Gastrocnemius medialis (tissue), 4 donors: ENCODE measurements around the gene CSTF1. TPM values are rescaled to one million over a fixed set of nuclear protein-coding genes. Genes with fewer than 3 reads are reported as not detected.

Experiments
- ATAC-seq, 2 donors: fragments of 150-250 bp; one replicate each; pipeline ENCODE4 v1.9.1; 2016
- DNase-seq, 2 donors: peaks; one replicate each; pipeline ENCODE4 v3.0.0-alpha.2; 2019
- H3K27ac ChIP-seq, 4 donors: fragments of 200-600 bp; sonication (generic); 1 replicate in 1 of 4; 2 replicates in 3 of 4; pipeline ENCODE4 v1.5.1; 2016 to 2018; ENCODE audit warnings: mild to moderate bottlenecking in 2 of 4, moderate library complexity in 1 of 4
- H3K27me3 ChIP-seq, 3 donors: fragments of 200-600 bp; sonication (generic) in 2 of 3; 1 replicate in 1 of 3; 2 replicates in 2 of 3; pipeline versions ENCODE4 v1.5.1 to v1.6.0; 2016 to 2019; ENCODE audit warnings: mild to moderate bottlenecking in 1 of 3, moderate library complexity in 1 of 3
- H3K36me3 ChIP-seq, 2 donors: fragments of 200-600 bp; sonication (generic) in 1 of 2; one replicate each; pipeline ENCODE4 v1.5.1; 2017 to 2018
- H3K4me1 ChIP-seq, 2 donors: fragments of 200-600 bp; sonication (generic) in 1 of 2; one replicate each; pipeline ENCODE4 v1.5.1; 2016 to 2017; ENCODE audit warnings: mild to moderate bottlenecking in 2 of 2
- H3K4me3 ChIP-seq, 4 donors: fragments of 200-600 bp; sonication (generic) in 3 of 4; 1 replicate in 1 of 4; 2 replicates in 3 of 4; pipeline ENCODE4 v1.5.1; 2016 to 2019; ENCODE audit warnings: mild to moderate bottlenecking in 2 of 4
- H3K9me3 ChIP-seq, 3 donors: fragments of 200-600 bp; sonication (generic) in 2 of 3; 1 replicate in 1 of 3; 2 replicates in 2 of 3; pipeline ENCODE4 v1.5.1; 2016 to 2019
- POLR2A ChIP-seq, 2 donors: fragments of 450-650 bp; IDR thresholded peaks; one replicate each; pipeline ENCODE4 v1.6.1; 2017; ENCODE audit warnings: antibody characterized with exemption in 2 of 2, mild to moderate bottlenecking in 2 of 2, moderate library complexity in 2 of 2
- in situ Hi-C, 4 donors: fragments of 200-750 bp; cut with MboI; loops; one replicate each; pipeline versions ENCODE4 v1.15.0 to v1.8.0; 2017; ENCODE audit warnings: low sequenced_read_pairs in 4 of 4
- intact Hi-C: fragments of 100-400 bp; cut with DNase I; formaldehyde crosslinking; loops from one replicate; pipeline ENCODE4 v1.15.1; 2023; ENCODE audit warnings: low total_unique reads
- total RNA-seq, 4 donors: library from RNA; depleted of rRNA; stranded (reverse); fragments of >200 nt; gene quantifications; one replicate each; pipeline versions ENCODE4 v1.1.0 to v1.2.3, GENCODE V29; 2016
- TF ChIP-seq, protein P1 (sequence below), 5 experiments: fragments of 450-650 bp in 3 of 5; fragments of 200-600 bp in 2 of 5; sonication (generic) in 2 of 5; IDR thresholded peaks in 4 of 5; conservative IDR thresholded peaks in 1 of 5; 1 replicate in 4 of 5; 2 replicates in 1 of 5; pipeline ENCODE4 v1.5.1; 2016 to 2019; ENCODE audit warnings: antibody characterized with exemption in 5 of 5, mild to moderate bottlenecking in 3 of 5, moderate library complexity in 3 of 5

Gene CSTF1
- total RNA-seq, 4 donors from 2014 or later: 14.2 to 23.2 (median 18.9) TPM

DNA sequence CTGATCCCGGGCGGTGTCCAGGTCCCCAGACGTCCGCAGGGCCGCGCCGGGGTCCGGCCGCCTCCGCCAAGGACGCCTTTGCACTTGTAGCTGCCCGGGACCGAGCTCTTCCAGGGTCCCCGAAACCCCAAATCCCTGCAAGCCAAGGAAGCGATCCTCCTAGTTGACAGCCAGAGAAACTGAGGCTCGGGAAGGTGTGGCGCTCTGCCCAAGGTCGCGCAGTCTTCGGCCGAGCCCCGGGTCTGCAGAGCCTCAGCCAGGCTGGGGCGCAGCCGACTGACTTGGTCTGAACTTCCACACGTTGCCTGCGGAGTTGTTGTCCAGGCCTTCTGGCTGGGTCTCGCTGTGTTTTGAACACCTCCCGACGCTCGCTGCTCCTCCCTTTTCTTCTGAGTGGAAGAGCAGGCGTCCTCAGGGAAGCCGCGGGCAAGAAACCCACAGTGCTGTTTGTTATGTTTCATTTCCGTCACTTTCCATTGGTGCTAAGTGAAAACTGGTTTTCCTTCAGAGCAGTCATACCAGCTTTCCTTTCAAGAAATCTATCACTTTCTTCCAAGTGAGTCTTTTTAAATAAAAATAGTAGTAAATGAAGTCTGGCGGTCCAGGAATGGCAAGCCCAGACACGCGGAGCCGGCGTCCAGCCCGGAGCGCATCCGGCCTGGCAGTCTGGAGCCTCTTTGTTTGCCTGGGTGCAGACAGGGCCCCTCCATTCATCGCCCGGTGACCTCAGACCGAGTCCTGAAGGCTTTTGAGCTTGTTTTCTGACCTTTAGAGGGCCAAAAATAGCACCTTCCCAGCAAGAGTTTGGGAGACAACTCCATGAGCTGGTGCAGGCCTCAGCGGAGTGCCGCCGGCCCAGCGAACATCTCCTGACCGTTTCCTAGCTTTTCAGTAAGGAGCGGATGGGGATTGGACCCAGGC lies 33.0 kb upstream of the CSTF1 start:
- DNase-seq: peak in 1 of 2 donors; percentile 45
- in situ Hi-C loops: no loop called here
- no peaks in the 10 kb centered on the region for H3K36me3 ChIP-seq
- ATAC-seq: peak; percentile 65 to 74
- H3K4me3 ChIP-seq: peak overlapping the region; percentile 62 to 93 (median 76)
- no peak for TF ChIP-seq POLR2A (IDR thresholded peaks at IDR 0.05)
- TF ChIP-seq, protein P1, sequence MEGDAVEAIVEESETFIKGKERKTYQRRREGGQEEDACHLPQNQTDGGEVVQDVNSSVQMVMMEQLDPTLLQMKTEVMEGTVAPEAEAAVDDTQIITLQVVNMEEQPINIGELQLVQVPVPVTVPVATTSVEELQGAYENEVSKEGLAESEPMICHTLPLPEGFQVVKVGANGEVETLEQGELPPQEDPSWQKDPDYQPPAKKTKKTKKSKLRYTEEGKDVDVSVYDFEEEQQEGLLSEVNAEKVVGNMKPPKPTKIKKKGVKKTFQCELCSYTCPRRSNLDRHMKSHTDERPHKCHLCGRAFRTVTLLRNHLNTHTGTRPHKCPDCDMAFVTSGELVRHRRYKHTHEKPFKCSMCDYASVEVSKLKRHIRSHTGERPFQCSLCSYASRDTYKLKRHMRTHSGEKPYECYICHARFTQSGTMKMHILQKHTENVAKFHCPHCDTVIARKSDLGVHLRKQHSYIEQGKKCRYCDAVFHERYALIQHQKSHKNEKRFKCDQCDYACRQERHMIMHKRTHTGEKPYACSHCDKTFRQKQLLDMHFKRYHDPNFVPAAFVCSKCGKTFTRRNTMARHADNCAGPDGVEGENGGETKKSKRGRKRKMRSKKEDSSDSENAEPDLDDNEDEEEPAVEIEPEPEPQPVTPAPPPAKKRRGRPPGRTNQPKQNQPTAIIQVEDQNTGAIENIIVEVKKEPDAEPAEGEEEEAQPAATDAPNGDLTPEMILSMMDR (IDR thresholded peaks at IDR 0.05 in 4 of 5, conservative IDR thresholded peaks at IDR 0.05 in 1 of 5): no peak
- H3K4me1 ChIP-seq: peaks cover 27 to 29% of the 10 kb centered on the region in 2 donors
- no peaks in the 10 kb centered on the region for H3K27me3 ChIP-seq
- H3K9me3 ChIP-seq: no peaks in the 10 kb centered on the region
- intact Hi-C loops: loop anchor here (1.0 kb wide), 1 partner anchor 109 kb away; the partner anchor contains the start of gene RTF2
- H3K27ac ChIP-seq: peak overlapping the region; percentile 68 to 91 (median 81)

DNA sequence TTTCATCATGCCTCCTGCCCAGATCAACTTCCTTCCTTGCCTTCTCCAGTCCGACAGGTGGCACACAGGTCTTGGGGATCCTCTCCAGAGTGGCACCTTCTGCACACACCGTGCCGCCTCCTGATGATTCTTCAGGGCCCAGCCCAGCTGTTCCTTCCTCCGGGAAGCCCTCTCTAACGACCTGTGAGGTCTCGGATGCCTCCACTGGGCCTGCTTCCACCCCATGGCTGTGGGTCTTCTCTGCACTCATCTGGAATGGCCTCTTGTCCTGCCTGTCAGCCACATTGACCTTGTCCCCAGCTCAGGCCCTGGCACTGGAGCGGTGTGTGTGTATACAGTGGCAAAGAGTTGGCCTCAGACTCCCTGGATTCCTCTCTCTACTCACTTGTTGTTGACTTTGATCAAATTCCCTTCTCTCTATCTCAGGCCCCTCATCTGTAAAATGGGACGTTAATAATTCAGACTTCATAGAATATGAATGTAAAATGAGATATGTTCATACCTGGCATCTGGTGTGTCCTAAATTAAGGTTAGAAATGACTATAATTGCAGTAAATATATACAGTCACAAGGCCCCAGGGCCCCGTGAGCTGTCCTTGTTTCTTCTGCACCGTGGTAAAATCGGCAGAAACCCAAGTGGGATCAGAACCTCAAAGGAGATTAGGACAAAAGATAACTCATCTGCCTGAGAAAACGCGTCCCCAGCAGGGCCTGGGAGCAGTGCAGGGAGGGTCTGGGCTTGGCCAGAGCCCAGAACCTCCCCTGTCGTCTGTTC lies 32.1 kb upstream of the CSTF1 start:
- TF ChIP-seq, protein P1 (IDR thresholded peaks at IDR 0.05 in 4 of 5, conservative IDR thresholded peaks at IDR 0.05 in 1 of 5): no peak
- TF ChIP-seq POLR2A (IDR thresholded peaks at IDR 0.05): no peak

DNA sequence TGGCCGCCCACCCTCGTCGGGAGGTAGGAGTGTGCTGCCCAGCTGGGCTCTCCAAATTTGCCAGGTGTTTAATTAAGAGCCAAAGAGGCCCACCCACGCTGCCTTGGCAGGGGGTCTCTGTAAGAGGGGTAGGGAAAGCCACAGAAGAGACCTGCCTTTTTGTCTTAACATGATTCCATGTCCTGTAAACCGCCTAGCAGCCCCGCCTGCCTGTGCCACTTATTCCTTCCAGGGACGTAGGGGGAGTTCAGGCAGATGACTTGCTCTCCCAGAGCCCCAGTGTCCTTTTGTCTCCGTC lies 31.6 kb upstream of the CSTF1 start:
- intact Hi-C loops: no loop called here
- Histone ChIP-seq H3K27ac (peak overlapping the region; percentile 68 to 91 (median 81)), H3K4me3 (peak overlapping the region in 1 of 4 donors; percentile 77), H3K9me3 (no peaks in the 10 kb centered on the region), H3K36me3 (peaks cover 0 to 9% of the 10 kb centered on the region in 2 donors), H3K4me1 (peaks cover 27 to 29% of the 10 kb centered on the region in 2 donors), H3K27me3 (no peaks in the 10 kb centered on the region)
- DNase-seq (no peak), ATAC-seq (no peak)
- TF ChIP-seq, protein P1 (IDR thresholded peaks at IDR 0.05 in 4 of 5, conservative IDR thresholded peaks at IDR 0.05 in 1 of 5): no peak
- TF ChIP-seq POLR2A (IDR thresholded peaks at IDR 0.05): no peak
- in situ Hi-C loops: no loop called here

More for the DNA sequence above, 32.1 kb upstream of the CSTF1 start:
- ATAC-seq (peak in 1 of 2 donors; percentile 12), DNase-seq (peak in 1 of 2 donors; percentile 27)
- Histone ChIP-seq H3K4me1 (peaks cover 27 to 29% of the 10 kb centered on the region in 2 donors), H3K36me3 (peaks cover 0 to 3% of the 10 kb centered on the region in 2 donors), H3K27ac (peak overlapping the region; percentile 68 to 91 (median 81)), H3K9me3 (no peaks in the 10 kb centered on the region), H3K4me3 (peak overlapping the region; percentile 62 to 93 (median 76)), H3K27me3 (no peaks in the 10 kb centered on the region)
- intact Hi-C loops (no loop called here), in situ Hi-C loops (no loop called here)

DNA sequence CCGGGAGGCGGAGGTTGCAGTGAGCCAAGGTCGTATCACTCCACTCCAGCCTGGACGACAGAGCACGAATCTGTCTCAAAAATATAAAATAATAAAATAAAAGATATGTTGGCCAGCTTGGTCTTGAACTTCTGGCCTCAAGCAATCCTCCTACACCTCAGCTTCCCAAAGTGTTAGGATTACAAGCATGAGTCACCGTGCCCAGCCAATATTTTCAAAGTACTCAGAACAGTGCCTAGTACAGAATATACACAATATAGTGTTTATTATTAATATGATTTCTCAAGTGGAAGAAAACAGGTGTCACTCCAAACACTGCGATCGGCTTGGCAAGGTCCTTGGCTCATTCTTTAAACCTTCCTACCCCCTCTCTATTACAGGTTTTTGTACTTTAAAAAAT lies 30.5 kb upstream of the CSTF1 start:
- H3K9me3 ChIP-seq: no peaks in the 10 kb centered on the region
- intact Hi-C loops: no loop called here
- H3K27ac ChIP-seq: peak overlapping the region in 2 of 4 donors; percentile 56 to 83
- H3K27me3 ChIP-seq: no peaks in the 10 kb centered on the region
- ATAC-seq (no peak), DNase-seq (no peak)
- H3K4me3 ChIP-seq: no peak overlapping the region
- peaks cover 0 to 19% of the 10 kb centered on the region in 2 donors for H3K36me3 ChIP-seq
- no peak for TF ChIP-seq POLR2A (IDR thresholded peaks at IDR 0.05)
- TF ChIP-seq, protein P1 (IDR thresholded peaks at IDR 0.05 in 4 of 5, conservative IDR thresholded peaks at IDR 0.05 in 1 of 5): no peak
- peaks cover 27 to 29% of the 10 kb centered on the region in 2 donors for H3K4me1 ChIP-seq
- in situ Hi-C loops: no loop called here
